ENCODE measurements around the gene PRR14. TPM values are rescaled to one million over a fixed set of nuclear protein-coding genes. Genes with fewer than 3 reads are reported as not detected.

PRR14 gene
- total and polyA plus RNA-seq, 8 donors: 9.0 to 123 (median 79.6) TPM

DNA sequence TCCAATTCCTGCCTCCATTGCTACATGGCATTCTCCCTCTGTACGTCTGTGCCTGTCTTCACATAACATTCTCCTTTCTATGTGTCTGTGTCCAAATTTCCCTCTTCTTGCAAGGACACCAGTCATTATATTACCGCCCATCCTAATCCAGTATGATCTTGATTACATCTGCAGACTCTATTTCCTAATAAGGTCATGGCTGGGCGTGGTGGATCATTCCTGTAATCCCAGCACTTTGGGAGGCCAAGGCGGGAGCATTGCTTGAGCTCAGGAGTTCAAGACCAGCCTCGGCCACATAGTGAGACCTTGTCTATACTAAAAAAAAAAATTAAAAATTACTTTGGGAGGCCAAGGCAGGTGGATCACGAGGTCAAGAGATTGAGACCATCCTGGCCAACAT is 5.0 kb upstream of the PRR14 start:
- H3K4me1 ChIP-seq: peaks cover 6 to 10% (median 9%) of the 10 kb centered on the region in 4 donors
- no peaks in the 10 kb centered on the region for H3K9me3 ChIP-seq
- no peak overlapping the region for H3K27ac ChIP-seq
- no peaks in the 10 kb centered on the region for H3K27me3 ChIP-seq
- TF ChIP-seq, protein P1, sequence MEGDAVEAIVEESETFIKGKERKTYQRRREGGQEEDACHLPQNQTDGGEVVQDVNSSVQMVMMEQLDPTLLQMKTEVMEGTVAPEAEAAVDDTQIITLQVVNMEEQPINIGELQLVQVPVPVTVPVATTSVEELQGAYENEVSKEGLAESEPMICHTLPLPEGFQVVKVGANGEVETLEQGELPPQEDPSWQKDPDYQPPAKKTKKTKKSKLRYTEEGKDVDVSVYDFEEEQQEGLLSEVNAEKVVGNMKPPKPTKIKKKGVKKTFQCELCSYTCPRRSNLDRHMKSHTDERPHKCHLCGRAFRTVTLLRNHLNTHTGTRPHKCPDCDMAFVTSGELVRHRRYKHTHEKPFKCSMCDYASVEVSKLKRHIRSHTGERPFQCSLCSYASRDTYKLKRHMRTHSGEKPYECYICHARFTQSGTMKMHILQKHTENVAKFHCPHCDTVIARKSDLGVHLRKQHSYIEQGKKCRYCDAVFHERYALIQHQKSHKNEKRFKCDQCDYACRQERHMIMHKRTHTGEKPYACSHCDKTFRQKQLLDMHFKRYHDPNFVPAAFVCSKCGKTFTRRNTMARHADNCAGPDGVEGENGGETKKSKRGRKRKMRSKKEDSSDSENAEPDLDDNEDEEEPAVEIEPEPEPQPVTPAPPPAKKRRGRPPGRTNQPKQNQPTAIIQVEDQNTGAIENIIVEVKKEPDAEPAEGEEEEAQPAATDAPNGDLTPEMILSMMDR (IDR thresholded peaks at IDR 0.05): no peak
- no peak for TF ChIP-seq EP300 (IDR thresholded peaks at IDR 0.05)
- TF ChIP-seq POLR2A (IDR thresholded peaks at IDR 0.05): no peak
- TF ChIP-seq POLR2AphosphoS5 (IDR thresholded peaks at IDR 0.05): no peak
- H3K36me3 ChIP-seq: no peaks in the 10 kb centered on the region
- DNase-seq: no peak
- WGBS, 5 donors: 63 to 75% (median 67%) methylated on average over 6 of the region's 6 CpGs
- intact Hi-C loops (cut with DNase I; ENCODE audit: low total_unique reads): no loop called here
- H3K4me3 ChIP-seq: no peak overlapping the region

DNA sequence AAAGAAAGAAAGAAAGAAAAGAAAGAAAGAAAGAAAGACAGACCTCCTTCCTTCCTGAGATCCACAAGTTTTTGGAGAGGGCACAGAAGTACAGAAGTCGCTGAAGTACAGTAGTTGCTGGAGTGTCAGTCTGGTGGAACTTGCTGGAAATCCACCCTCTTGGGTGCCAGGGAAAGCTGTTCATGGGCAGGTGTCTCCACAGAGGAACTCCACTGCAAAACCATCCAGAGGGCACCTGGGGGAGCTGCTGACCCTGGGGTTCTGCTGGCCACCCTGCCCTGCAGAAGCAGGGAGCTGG is 3.5 kb upstream of the PRR14 start:
- Histone ChIP-seq H3K4me1 (peaks cover 13 to 17% (median 15%) of the 10 kb centered on the region in 4 donors), H3K9me3 (no peaks in the 10 kb centered on the region), H3K36me3 (peaks cover 0 to 2% (median 0%) of the 10 kb centered on the region in 4 donors), H3K27ac (no peak overlapping the region), H3K4me3 (no peak overlapping the region), H3K27me3 (no peaks in the 10 kb centered on the region)
- DNase-seq: no peak
- TF ChIP-seq EP300 (IDR thresholded peaks at IDR 0.05): no peak
- TF ChIP-seq, protein P1 (IDR thresholded peaks at IDR 0.05): no peak
- no peak for TF ChIP-seq POLR2AphosphoS5 (IDR thresholded peaks at IDR 0.05)
- TF ChIP-seq POLR2A (IDR thresholded peaks at IDR 0.05): no peak
- WGBS, 5 donors: 80 to 87% (median 83%) methylated on average over 1 of the region's 1 CpG
- intact Hi-C loops (cut with DNase I; ENCODE audit: low total_unique reads): no loop called here

DNA sequence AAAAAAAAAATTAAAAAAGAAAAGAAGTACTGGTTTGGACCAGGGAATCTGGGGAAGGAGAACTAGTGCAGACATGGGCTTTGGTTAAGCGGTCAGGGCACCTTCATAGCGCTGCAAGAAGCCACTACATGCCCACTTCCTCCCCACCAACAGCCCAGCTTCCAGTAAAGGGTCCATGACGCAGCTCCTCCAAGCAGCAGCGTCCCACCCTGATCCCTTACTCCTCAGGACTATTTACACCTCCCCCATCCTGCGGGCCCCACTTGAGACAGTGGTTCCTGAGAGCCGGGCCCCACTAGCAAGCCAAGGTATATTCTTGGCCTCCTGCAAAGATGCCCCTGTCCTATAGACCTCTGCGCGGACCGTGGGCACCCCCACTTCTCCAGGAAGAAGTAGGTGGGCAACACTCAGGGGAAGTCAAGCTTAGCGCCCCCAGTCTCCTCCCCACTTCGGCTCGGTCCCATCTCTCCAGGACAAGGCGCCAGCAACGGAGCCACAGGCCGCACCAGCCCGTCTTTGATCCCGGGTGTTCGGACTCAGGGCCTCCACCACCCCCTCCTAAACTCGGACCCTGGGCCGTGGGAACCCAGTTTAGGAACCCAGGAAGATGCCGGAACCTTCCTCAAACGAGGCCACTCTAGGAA is 913 bp upstream of the PRR14 start:
- Histone ChIP-seq H3K27ac (peak overlapping the region; percentile 89 to 99 (median 96)), H3K9me3 (no peaks in the 10 kb centered on the region), H3K27me3 (no peaks in the 10 kb centered on the region), H3K4me1 (peaks cover 22 to 38% (median 30%) of the 10 kb centered on the region in 4 donors), H3K4me3 (peak overlapping the region; percentile 74 to 96 (median 85)), H3K36me3 (peaks cover 23 to 28% (median 26%) of the 10 kb centered on the region in 4 donors)
- intact Hi-C loops (cut with DNase I; ENCODE audit: low total_unique reads): loop anchor here (10.0 kb wide), 1 partner anchor 85 kb away; no protein-coding TSS in a partner anchor
- TF ChIP-seq EP300 (IDR thresholded peaks at IDR 0.05) (no peak), POLR2A (IDR thresholded peaks at IDR 0.05) (no peak), POLR2AphosphoS5 (IDR thresholded peaks at IDR 0.05) (no peak)
- TF ChIP-seq, protein P1 (IDR thresholded peaks at IDR 0.05): no peak
- DNase-seq: no peak
- WGBS, 5 donors: 29 to 41% (median 35%) methylated on average over 21 to 22 of the region's 22 CpGs

GRCh38 chr16:30651124-30652004 is 604 bp downstream of the PRR14 start:
- intact Hi-C loops (cut with DNase I; ENCODE audit: low total_unique reads): loop anchor here (10.0 kb wide), 1 partner anchor 87 kb away; no protein-coding TSS in a partner anchor
- H3K4me1 ChIP-seq: peaks cover 22 to 39% (median 30%) of the 10 kb centered on the region in 4 donors
- no peaks in the 10 kb centered on the region for H3K27me3 ChIP-seq
- WGBS, 5 donors: 0 to 1% (median 0%) methylated on average over 28 to 70 of the region's 71 CpGs
- peaks cover 38 to 43% (median 41%) of the 10 kb centered on the region in 4 donors for H3K36me3 ChIP-seq
- peak in 2 of 3 donors; percentile 30 to 56 for TF ChIP-seq POLR2AphosphoS5 (IDR thresholded peaks at IDR 0.05)
- TF ChIP-seq, protein P1 (IDR thresholded peaks at IDR 0.05): peak in 4 of 7 experiments; percentile 16 to 78 (median 61)
- TF ChIP-seq POLR2A (IDR thresholded peaks at IDR 0.05): no peak
- TF ChIP-seq EP300 (IDR thresholded peaks at IDR 0.05): no peak
- no peaks in the 10 kb centered on the region for H3K9me3 ChIP-seq
- H3K4me3 ChIP-seq: peak overlapping the region; percentile 74 to 96 (median 85)
- peak overlapping the region; percentile 91 to 99 (median 96) for H3K27ac ChIP-seq
- DNase-seq: peak; percentile 76 to 90
